Measurements from ENCODE around the gene C2orf92.

The C2orf92 gene

DNA sequence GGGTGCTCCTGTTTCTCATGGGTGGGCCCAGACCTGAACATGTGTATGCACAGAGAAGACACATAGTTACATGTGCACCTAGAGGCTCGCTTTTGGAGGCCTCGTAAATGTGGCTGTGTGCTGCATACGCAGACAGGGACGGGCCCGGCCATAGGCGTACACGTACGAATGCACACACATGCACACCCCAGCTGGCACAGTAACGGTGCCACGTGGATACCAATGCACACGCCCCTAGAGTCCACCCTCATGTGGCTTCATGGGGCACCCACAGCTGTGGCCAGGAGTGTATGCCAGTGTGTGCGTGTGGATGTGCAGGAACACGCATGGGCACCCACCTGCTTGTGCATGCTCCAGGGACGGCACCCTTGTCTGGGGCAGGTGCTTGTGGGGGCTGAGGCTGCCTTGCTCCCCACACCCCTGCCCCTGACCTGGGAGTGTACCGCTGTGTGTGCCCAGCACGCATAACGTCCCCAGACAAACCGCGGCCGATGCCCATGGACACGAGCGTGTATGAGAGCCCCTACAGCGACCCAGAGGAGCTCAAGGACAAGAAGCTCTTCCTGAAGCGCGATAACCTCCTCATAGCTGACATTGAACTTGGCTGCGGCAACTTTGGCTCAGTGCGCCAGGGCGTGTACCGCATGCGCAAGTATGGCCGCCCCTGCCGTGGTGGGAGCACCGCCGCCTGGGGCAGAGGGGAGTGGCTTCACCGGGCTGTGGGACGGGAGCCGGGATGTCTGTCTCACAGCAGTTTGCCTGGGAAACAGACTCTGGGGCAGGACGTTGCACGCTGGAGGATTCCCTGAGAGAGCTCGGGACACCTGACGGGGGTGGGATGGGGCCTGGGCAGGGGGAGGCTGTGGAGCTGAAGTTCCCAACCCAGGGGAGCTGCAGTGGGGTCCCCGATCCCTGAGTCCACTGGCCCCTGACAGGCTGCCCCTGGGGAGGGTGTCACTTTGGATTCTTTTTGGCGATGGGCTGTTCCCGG lies 64.8 kb downstream of the C2orf92 start:
- Histone ChIP-seq H3K9me2 (replicated peaks; ENCODE audit: control insufficient read depth, low read length) (no peaks in the 10 kb centered on the region), H4K20me1 (ENCODE audit: control insufficient read depth, insufficient read depth, low read depth, low read length) (no peaks in the 10 kb centered on the region), H3K27me3 (ENCODE audit: control insufficient read depth, low read length) (no peaks in the 10 kb centered on the region), H3K27ac (ENCODE audit: low read depth, low read length) (no peak overlapping the region), H3K4me3 (ENCODE audit: low read length) (no peak overlapping the region), H3K9me3 (ENCODE audit: control insufficient read depth, insufficient read depth, low read length) (no peaks in the 10 kb centered on the region), H3K79me2 (ENCODE audit: control insufficient read depth, low read length) (no peaks in the 10 kb centered on the region), H3K4me1 (ENCODE audit: control insufficient read depth, low read length) (no peaks in the 10 kb centered on the region), H3K36me3 (ENCODE audit: control insufficient read depth, low read length) (no peaks in the 10 kb centered on the region), H3F3A (ENCODE audit: control insufficient read depth, insufficient read depth) (no peaks in the 10 kb centered on the region), H3K4me2 (ENCODE audit: low read length) (no peak overlapping the region)
- TF ChIP-seq, protein P1, sequence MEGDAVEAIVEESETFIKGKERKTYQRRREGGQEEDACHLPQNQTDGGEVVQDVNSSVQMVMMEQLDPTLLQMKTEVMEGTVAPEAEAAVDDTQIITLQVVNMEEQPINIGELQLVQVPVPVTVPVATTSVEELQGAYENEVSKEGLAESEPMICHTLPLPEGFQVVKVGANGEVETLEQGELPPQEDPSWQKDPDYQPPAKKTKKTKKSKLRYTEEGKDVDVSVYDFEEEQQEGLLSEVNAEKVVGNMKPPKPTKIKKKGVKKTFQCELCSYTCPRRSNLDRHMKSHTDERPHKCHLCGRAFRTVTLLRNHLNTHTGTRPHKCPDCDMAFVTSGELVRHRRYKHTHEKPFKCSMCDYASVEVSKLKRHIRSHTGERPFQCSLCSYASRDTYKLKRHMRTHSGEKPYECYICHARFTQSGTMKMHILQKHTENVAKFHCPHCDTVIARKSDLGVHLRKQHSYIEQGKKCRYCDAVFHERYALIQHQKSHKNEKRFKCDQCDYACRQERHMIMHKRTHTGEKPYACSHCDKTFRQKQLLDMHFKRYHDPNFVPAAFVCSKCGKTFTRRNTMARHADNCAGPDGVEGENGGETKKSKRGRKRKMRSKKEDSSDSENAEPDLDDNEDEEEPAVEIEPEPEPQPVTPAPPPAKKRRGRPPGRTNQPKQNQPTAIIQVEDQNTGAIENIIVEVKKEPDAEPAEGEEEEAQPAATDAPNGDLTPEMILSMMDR (IDR thresholded peaks at IDR 0.05; ENCODE audit: low read depth, low read length, poor library complexity, severe bottlenecking): no peak
- no peak for TF ChIP-seq EZH2phosphoT487 (IDR thresholded peaks at IDR 0.05; ENCODE audit: borderline replicate concordance, low read length)

DNA sequence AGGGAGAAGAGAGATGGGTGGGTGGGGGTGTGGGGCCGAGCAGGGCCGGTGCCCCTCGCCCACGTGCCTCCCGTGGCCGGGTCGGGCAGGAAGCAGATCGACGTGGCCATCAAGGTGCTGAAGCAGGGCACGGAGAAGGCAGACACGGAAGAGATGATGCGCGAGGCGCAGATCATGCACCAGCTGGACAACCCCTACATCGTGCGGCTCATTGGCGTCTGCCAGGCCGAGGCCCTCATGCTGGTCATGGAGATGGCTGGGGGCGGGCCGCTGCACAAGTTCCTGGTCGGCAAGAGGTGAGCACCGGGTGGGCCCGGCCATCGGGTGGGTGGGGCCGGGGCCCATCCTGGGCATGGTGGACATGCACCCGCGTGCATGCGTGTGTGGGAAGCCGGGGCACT lies 65.6 kb downstream of the C2orf92 start:
- H3K9me2 ChIP-seq (replicated peaks; ENCODE audit: control insufficient read depth, low read length): no peaks in the 10 kb centered on the region
- no peaks in the 10 kb centered on the region for H3K9me3 ChIP-seq (ENCODE audit: control insufficient read depth, insufficient read depth, low read length)
- H3K79me2 ChIP-seq (ENCODE audit: control insufficient read depth, low read length): no peaks in the 10 kb centered on the region
- no peaks in the 10 kb centered on the region for H3K4me1 ChIP-seq (ENCODE audit: control insufficient read depth, low read length)
- H4K20me1 ChIP-seq (ENCODE audit: control insufficient read depth, insufficient read depth, low read depth, low read length): no peaks in the 10 kb centered on the region
- no peak for TF ChIP-seq EZH2phosphoT487 (IDR thresholded peaks at IDR 0.05; ENCODE audit: borderline replicate concordance, low read length)
- H3K4me2 ChIP-seq (ENCODE audit: low read length): no peak overlapping the region
- no peak overlapping the region for H3K27ac ChIP-seq (ENCODE audit: low read depth, low read length)
- no peaks in the 10 kb centered on the region for H3F3A ChIP-seq (ENCODE audit: control insufficient read depth, insufficient read depth)
- H3K4me3 ChIP-seq (ENCODE audit: low read length): no peak overlapping the region
- no peaks in the 10 kb centered on the region for H3K27me3 ChIP-seq (ENCODE audit: control insufficient read depth, low read length)
- H3K36me3 ChIP-seq (ENCODE audit: control insufficient read depth, low read length): no peaks in the 10 kb centered on the region

DNA sequence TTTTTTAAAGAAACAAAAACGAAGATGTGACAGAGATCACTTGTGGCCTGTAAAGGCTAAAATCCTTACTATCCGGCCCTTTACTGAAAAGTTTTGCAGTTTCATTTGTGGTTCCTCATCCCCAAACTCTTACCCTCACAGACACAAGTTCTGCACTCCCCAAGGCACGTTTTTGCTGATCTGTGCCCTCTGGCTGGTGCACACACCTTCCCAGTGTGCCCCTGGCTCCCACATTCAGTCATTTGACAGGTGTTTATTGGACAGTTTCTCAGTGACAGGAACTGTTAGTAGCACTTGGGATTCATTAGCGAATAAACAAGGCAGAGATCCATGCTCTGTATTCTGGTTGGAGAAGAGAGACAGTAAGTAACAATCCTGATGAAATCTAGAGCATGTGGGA lies 66.7 kb downstream of the C2orf92 start:
- TF ChIP-seq, protein P1 (IDR thresholded peaks at IDR 0.05; ENCODE audit: low read depth, low read length, poor library complexity, severe bottlenecking): no peak
- no peak for TF ChIP-seq EZH2phosphoT487 (IDR thresholded peaks at IDR 0.05; ENCODE audit: borderline replicate concordance, low read length)
- no peaks in the 10 kb centered on the region for H3K4me1 ChIP-seq (ENCODE audit: control insufficient read depth, low read length)
- no peak overlapping the region for H3K27ac ChIP-seq (ENCODE audit: low read depth, low read length)
- H4K20me1 ChIP-seq (ENCODE audit: control insufficient read depth, insufficient read depth, low read depth, low read length): no peaks in the 10 kb centered on the region
- H3K9me2 ChIP-seq (replicated peaks; ENCODE audit: control insufficient read depth, low read length): no peaks in the 10 kb centered on the region
- H3K79me2 ChIP-seq (ENCODE audit: control insufficient read depth, low read length): no peaks in the 10 kb centered on the region
- no peaks in the 10 kb centered on the region for H3K36me3 ChIP-seq (ENCODE audit: control insufficient read depth, low read length)
- H3K27me3 ChIP-seq (ENCODE audit: control insufficient read depth, low read length): no peaks in the 10 kb centered on the region
- no peak overlapping the region for H3K4me3 ChIP-seq (ENCODE audit: low read length)
- H3K9me3 ChIP-seq (ENCODE audit: control insufficient read depth, insufficient read depth, low read length): no peaks in the 10 kb centered on the region
- H3K4me2 ChIP-seq (ENCODE audit: low read length): no peak overlapping the region
- H3F3A ChIP-seq (ENCODE audit: control insufficient read depth, insufficient read depth): no peaks in the 10 kb centered on the region
